Measurements from ENCODE around the gene TTYH1.

Gene TTYH1

DNA sequence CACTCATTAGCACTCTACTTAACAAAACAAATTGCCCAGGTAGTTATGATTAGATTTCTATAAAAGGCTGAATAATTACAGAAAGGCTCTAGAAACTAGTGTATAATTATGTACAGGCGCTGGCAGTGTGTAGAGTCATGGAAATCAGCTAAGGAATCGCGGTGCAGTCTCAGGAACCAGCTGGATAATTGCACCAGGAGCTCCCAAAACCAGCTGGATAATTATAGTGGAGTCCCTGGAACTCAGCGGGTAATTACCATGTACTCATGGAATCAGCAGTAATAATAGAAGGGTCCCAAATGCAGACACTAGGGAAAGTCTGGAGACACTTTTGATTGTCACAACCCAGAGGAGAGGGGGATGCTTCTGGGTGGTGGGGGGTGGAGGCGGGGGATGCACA is 23.2 kb upstream of the TTYH1 start:
- DNase-seq (ENCODE audit: low read depth in 1 of 2, low spot score in 1 of 2), result no peak

DNA sequence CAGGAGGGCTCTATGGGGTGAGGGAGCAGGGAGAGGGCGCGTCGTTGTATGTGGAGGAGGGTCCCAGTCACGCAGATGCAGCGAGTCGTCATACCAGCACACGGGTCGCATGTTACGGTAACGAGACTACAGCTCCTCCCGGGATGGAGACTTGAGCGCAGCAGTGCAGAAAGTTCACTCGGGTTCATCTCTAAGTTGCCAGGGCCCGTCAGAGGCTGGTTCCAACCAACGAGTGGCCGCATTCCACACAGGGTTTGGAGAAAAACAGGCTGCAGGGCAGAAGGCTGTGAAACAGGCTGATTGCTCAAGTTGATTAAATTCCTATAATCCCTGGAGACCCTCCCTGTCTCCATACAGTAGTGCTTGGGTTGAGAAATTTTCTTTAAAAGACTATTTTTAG is 21.9 kb upstream of the TTYH1 start:
- no peak for DNase-seq (ENCODE audit: low read depth in 1 of 2, low spot score in 1 of 2)

- no peak for DNase-seq (ENCODE audit: low read depth in 1 of 2, low spot score in 1 of 2)
Observed at GRCh38 chr19:54395685-54396084, 19.6 kb upstream of the TTYH1 start.

DNA sequence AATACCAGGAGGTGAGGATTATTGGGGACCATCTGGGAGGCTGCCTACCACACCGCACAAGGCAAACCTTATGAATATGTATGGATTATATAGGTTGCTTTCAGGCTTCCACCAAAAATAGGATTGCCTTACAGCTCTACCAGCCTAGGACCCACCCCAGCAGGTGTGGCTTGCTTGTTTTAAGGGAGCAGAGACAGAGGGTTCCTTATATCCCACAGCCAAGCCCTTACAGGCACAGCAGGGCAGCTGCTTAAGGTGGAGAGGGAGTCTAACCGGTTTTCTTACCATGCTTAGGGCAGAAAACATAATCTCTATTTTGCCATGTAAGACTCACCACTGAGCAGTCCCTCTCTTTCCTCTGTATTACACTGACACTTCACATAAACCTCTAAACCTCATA is 16.1 kb upstream of the TTYH1 start:
- no peak for DNase-seq (ENCODE audit: low read depth in 1 of 2, low spot score in 1 of 2)

DNA sequence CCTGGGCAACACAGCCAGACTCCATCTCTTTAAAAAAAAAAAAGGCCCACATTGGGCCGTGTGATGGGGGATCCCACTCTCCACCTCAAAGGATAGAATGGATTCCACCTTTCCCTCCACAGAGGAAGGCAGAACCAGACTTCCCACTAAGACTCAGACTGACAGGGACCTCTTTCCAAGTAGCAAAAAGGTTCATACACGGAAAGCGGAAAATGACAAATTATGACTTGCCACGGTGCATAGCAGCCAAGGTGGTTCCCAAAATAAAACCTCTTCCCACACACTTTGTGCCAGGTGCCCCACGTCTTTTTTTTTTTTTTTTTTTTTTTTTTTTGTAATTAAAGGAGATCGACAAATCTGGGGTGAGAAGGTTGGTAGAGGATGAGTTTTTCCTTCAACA is 14.4 kb upstream of the TTYH1 start:
- no peak for DNase-seq (ENCODE audit: low read depth in 1 of 2, low spot score in 1 of 2)

- no peak for DNase-seq (ENCODE audit: low read depth in 1 of 2, low spot score in 1 of 2)
Observed at GRCh38 chr19:54403054-54403453, 12.2 kb upstream of the TTYH1 start.

- no peak for DNase-seq (ENCODE audit: low read depth in 1 of 2, low spot score in 1 of 2)
Observed at GRCh38 chr19:54405628-54406027, 9.6 kb upstream of the TTYH1 start.

- DNase-seq (ENCODE audit: low read depth in 1 of 2, low spot score in 1 of 2), result no peak
Observed at GRCh38 chr19:54407780-54408179, 7.5 kb upstream of the TTYH1 start.

DNA sequence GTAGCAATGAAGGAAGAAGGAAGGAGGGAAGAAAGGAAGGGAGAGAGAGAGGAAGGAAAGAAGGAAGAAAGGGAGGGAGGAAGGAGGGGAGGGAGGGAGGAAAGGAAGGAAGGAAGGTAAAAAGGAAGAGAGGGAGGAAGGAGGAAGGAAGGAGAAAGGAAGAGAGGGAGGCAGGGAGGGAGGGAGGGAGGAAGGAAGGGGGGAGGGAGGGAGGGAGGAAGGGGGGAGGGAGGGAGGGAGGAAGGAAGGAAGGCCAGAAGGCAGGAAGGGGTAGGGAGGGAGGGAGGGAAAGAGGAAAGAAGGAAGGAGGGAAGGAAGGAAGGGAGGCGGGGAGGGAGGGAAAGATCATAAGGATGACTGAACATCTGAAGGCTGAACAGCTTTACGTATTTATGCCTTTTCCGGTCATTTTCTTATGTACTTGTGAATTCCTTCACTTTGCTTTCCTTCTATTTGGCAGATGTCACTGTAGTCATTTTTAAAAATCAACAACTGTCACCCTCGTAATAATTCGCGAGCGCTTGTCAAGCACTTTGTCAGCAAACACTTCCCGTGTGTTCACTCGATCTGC is 6.7 kb upstream of the TTYH1 start:
- no peak for DNase-seq (ENCODE audit: low read depth in 1 of 2, low spot score in 1 of 2)

GRCh38 chr19:54411033-54411432 is 4.2 kb upstream of the TTYH1 start:
- DNase-seq (ENCODE audit: low read depth in 1 of 2, low spot score in 1 of 2), result no peak

DNA sequence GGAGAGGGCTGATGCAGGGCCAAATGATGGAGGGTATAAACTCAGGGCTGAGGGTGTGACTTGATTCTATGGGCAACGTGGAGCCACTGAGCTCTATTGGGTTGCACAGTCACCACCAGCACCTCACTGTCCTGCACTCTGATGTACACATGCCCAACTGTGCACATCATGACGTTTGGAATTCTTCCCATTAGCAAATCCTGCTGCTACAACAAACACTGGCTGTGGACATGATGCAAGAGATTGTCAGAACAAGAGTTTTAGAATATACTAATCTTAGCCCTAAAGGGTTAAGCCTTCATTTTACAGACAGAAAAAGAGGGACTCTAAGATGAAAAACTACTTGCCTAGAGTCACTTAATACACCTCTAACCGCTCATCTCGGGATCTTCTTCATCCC is 2.4 kb upstream of the TTYH1 start:
- DNase-seq (ENCODE audit: low read depth in 1 of 2, low spot score in 1 of 2), result no peak

GRCh38 chr19:54414156-54414555 is 1.1 kb upstream of the TTYH1 start:
- no peak for DNase-seq (ENCODE audit: low read depth in 1 of 2, low spot score in 1 of 2)

GRCh38 chr19:54415901-54416673 is 823 bp downstream of the TTYH1 start:
- no peak for DNase-seq (ENCODE audit: low read depth in 1 of 2, low spot score in 1 of 2)

DNA sequence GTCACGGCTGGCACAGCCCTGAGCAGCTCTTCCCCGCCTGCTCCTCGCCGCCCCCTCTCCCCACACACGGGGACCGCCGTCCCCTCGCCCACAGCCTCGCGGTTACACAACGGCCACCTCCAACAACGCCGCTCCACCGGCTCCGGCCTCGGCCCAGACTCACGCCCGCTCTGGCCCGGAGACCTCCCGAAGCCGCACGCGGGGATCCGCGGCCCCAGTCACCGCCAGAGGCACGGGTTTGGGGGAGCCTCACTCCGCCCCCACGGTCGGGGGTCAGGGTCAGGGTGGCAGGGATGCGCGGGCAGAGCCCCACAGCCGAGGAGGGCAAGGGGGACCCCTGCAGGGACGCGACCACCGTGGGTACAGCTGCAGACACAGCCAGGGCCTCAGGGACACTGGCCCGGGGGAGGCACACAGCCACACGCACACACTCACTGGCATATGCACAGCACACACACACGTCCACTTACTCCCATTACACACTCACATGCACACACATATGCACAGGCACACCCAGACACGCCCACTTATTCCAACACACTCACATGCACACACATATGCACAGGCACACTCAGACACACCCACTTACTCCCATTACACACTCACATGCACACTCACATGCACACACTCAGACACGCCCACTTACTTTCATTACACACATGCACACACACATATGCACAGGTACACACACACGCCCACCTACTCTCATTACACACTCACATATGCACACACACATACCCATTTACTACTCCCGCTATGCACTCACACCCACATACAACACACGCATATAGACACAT is 1.6 kb downstream of the TTYH1 start:
- DNase-seq (ENCODE audit: low read depth in 1 of 2, low spot score in 1 of 2), result no peak

GRCh38 chr19:54418030-54418929 is 3.0 kb downstream of the TTYH1 start:
- no peak for DNase-seq (ENCODE audit: low read depth in 1 of 2, low spot score in 1 of 2)

- no peak for DNase-seq (ENCODE audit: low read depth in 1 of 2, low spot score in 1 of 2)
Observed at GRCh38 chr19:54418930-54419800, 3.9 kb downstream of the TTYH1 start.

DNA sequence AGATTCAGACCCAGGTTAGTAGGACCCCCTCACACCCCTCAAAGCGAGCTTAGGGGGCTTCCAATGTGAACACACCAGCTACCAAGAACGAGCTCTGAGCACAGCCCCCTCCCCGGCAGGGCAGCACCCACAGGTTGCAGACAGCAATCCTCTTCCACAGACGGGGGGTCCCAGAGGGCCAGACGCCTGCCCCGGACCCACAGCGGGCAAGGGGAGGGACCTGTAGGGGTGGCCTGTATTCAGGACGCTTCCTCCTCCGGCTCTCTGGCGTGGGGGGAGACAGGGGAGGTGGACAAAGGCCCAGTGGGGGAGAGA is 4.8 kb downstream of the TTYH1 start:
- DNase-seq (ENCODE audit: low read depth in 1 of 2, low spot score in 1 of 2), result no peak

DNA sequence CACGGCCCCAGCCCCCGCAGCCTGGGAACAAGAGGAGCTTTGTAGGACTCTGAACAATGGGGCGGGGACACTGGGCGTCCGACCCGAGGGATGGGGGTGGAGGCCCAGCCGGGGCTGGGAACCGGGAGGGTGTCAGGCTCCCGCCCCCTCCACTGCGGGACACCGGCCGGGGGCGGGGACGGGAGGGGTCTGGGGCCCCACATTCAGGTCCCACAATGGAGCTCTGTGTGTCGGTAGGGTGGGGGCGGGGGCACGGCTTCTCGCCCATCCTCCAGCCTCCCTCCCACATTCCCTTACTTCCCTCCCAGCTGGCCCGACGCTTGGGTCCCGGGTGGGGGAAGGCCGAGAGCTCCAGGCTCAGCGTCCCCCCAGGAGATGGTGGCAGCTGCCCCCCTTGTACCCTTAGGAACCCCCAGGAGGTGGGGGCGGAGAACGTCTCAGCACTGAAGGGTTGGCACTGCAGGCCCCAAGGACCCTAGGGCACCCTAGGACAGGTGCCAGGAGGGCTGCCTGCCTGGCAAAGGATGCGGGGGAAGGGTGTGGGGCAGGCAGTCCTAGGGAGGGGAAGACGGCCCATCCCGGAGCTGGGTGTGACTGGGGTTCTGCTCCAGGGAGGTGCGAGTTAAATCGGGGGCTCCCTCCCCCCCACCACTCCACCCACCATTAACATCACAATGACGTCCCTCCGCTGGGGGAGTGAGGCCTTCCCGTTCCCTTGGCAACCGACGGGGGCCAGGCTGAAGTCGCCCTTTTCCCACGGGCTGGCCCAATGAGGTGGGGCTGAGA is 5.3 kb downstream of the TTYH1 start:
- DNase-seq (ENCODE audit: low read depth in 1 of 2, low spot score in 1 of 2), result no peak

DNA sequence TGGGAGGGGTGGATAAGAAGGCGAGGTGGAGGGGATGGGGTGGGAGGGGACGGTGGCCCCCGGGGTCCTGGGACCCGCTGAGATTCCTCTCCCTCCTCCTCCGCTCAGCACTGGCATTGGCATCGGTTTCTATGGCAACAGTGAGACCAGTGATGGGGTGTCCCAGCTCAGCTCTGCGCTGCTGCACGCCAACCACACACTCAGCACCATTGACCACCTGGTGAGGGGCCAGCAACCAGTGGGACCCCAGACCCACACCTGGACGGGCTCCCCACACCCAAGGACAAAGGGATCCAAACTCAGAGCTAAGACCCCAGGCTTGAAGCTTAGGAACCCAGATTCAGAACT is 5.9 kb downstream of the TTYH1 start:
- DNase-seq (ENCODE audit: low read depth in 1 of 2, low spot score in 1 of 2), result no peak

DNA sequence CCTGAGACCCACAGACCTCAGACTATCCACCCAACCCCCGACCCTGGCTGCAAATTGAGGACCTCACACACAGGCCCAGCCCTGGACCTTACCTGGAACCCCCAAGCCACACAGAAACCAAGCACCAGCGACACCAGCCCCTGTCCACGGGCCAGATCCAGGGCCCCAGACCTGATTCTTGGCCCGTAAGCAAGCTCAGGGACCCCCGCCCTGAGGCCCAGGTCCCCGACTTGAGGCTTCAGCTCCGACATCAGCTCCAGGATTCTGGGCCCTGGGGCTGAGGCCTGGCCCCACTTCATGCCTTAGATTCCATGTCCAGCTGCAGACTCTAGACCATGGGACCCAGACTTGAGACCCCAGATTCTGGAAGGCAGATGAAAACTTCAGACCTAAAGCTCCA is 6.3 kb downstream of the TTYH1 start:
- no peak for DNase-seq (ENCODE audit: low read depth in 1 of 2, low spot score in 1 of 2)

All from stimulated activated CD4-positive, alpha-beta T cell treated with anti-CD3 and anti-CD28 coated beads, Interleukin-15, amount 100 ng/mL, for 1 hour (primary cell).